Nephron (organoid): Measurements from ENCODE around the gene ULBP3.
A peak's percentile ranks its signal among the peaks of the same experiment; 100 is the strongest.
"Not testable (repeated sequence)": the region's sequence is repeated elsewhere in the genome, so short reads cannot be mapped to it uniquely, and the experiment has no call there.

Experiments used
- H3K27ac Mint-ChIP-seq, 3 experiments: 2 replicates each; pipeline ENCODE4 v1.8.0; 2020; ENCODE audit warnings: mixed read lengths in 3 of 3, mild to moderate bottlenecking in 2 of 3, moderate library complexity in 1 of 3
- H3K27me3 Mint-ChIP-seq: 2 replicates; pipeline ENCODE4 v1.8.0; 2021; ENCODE audit warnings: low read depth, mild to moderate bottlenecking, moderate library complexity, mixed read lengths
- H3K36me3 Mint-ChIP-seq: 2 replicates; pipeline ENCODE4 v1.8.0; 2020; ENCODE audit warnings: low read depth, mixed read lengths
- H3K4me1 Mint-ChIP-seq: 2 replicates; pipeline ENCODE4 v1.8.0; 2020; ENCODE audit warnings: mixed read lengths
- H3K4me3 Mint-ChIP-seq, 3 experiments: 2 replicates each; pipeline ENCODE4 v1.8.0; 2020; ENCODE audit warnings: mild to moderate bottlenecking in 3 of 3, mixed read lengths in 3 of 3, moderate library complexity in 2 of 3
- H3K9me3 Mint-ChIP-seq: 2 replicates; pipeline ENCODE4 v1.8.0; 2020; ENCODE audit warnings: mixed read lengths
- CTCF ChIP-seq, 3 experiments: fragments of 200-600 bp; sonication (generic); IDR thresholded peaks; one replicate each; pipeline ENCODE4 v1.5.0; 2021; ENCODE audit warnings: antibody characterized with exemption in 3 of 3; ENCODE audit not compliant: unreplicated experiment in 3 of 3

ULBP3 gene

GRCh38 chr6:150075034-150075421, 6.1 kb upstream of the ULBP3 start:
- no peak for TF ChIP-seq CTCF (IDR thresholded peaks at IDR 0.05; ENCODE audit: unreplicated experiment in 3 of 3)
- Mint-ChIP-seq H3K4me1 (peaks cover 30% of the 10 kb centered on the region), H3K27ac (peak overlapping the region; percentile 53 to 75 (median 56)), H3K36me3 (no peaks in the 10 kb centered on the region), H3K9me3 (no peaks in the 10 kb centered on the region), H3K27me3 (peaks cover 5% of the 10 kb centered on the region), H3K4me3 (no peak overlapping the region)

- peak overlapping the region; percentile 53 to 75 (median 56) for H3K27ac Mint-ChIP-seq
- not testable (repeated sequence) for H3K4me3 Mint-ChIP-seq, H3K27me3 Mint-ChIP-seq, H3K9me3 Mint-ChIP-seq, H3K36me3 Mint-ChIP-seq
- H3K4me1 Mint-ChIP-seq, result peaks cover 30% of the 10 kb centered on the region
Measured at GRCh38 chr6:150074396-150075033, 5.6 kb upstream of the ULBP3 start.

DNA sequence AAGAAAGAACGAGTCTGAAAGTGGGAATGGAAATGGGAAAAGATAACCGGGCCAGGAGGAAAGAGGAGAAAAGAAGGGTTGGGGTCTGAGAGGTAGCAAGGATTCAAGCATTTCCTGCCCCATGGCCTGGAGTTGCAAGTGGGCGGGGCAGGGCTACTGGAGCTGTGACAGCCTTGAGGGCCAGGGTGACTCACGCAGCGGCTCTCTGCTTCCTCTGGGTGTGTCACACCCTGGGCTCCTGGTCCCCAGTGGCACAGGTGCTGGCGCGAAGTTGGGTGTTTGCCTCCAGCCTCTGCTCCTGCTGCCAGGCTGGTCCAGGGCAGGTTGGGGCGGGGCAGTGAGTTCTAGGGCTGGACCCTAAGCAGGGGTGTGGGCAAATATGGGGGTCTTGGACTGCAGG, 3.3 kb upstream of the ULBP3 start:
- H3K9me3 Mint-ChIP-seq, result no peaks in the 10 kb centered on the region
- peaks cover 34% of the 10 kb centered on the region for H3K4me1 Mint-ChIP-seq
- no peak overlapping the region for H3K4me3 Mint-ChIP-seq
- peaks cover 20% of the 10 kb centered on the region for H3K27me3 Mint-ChIP-seq
- H3K27ac Mint-ChIP-seq, result no peak overlapping the region
- TF ChIP-seq CTCF (IDR thresholded peaks at IDR 0.05; ENCODE audit: unreplicated experiment in 3 of 3), result no peak
- no peaks in the 10 kb centered on the region for H3K36me3 Mint-ChIP-seq

DNA sequence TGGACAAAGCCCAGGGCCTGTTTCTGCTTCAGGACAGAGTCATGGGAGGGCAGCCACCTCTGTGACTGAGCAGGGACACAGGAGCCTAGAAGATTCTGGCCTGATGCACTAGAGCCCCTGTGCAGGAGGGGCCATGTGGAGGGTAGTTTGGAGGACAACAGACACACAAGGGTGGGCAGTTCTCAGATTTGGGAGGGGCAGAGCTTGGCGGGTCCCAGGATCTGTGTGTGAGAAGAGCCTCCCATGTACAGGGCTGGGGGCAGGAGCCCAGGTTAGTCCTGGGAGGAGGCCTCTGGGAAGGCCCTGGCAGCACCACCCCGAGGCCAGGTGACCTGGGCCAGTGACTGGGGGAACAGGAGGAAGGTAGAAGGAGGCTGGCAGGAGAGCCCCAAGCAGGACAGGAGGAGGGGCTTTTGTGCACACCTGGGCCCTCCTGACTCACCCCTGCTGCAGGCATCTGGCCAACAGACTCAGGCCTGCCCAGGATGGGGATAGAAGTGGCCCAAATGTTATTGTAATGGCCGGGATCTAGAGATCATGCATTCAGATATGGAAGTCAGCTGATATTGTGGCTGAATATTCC, 1.4 kb upstream of the ULBP3 start:
- Mint-ChIP-seq H3K4me3 (peak overlapping the region in 2 of 3 experiments; percentile 85 to 89), H3K27ac (no peak overlapping the region), H3K4me1 (peaks cover 29% of the 10 kb centered on the region), H3K9me3 (no peaks in the 10 kb centered on the region), H3K27me3 (peaks cover 30% of the 10 kb centered on the region), H3K36me3 (peaks cover 10% of the 10 kb centered on the region)
- no peak for TF ChIP-seq CTCF (IDR thresholded peaks at IDR 0.05; ENCODE audit: unreplicated experiment in 3 of 3)

DNA sequence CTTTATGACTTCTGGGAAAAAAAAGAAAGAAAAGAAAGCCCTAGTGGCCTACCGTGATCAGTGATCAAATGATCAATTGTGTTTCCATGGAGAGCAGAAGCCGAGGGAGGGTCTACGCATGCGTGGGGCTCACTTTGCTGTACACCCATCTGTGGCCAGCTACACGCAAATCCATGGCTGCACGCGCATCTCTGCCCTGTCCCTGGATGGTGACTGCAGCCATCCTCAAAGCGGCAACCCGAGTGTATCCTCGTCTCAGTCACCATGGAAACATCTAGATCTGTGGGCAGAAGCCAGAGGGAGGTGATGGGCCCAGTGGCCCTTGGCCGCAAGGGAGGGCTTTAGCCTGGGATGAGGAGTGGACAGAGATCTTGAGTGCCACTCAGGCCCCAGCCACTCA, 785 bp upstream of the ULBP3 start:
- no peak for TF ChIP-seq CTCF (IDR thresholded peaks at IDR 0.05; ENCODE audit: unreplicated experiment in 3 of 3)
- peak overlapping the region; percentile 85 to 89 (median 88) for H3K4me3 Mint-ChIP-seq
- peak overlapping the region in 2 of 3 experiments; percentile 19 to 83 for H3K27ac Mint-ChIP-seq
- H3K9me3 Mint-ChIP-seq, result no peaks in the 10 kb centered on the region
- peaks cover 36% of the 10 kb centered on the region for H3K27me3 Mint-ChIP-seq
- H3K36me3 Mint-ChIP-seq, result peaks cover 16% of the 10 kb centered on the region
- peaks cover 23% of the 10 kb centered on the region for H3K4me1 Mint-ChIP-seq

GRCh38 chr6:150068151-150068550, 770 bp downstream of the ULBP3 start:
- H3K36me3 Mint-ChIP-seq, result peaks cover 28% of the 10 kb centered on the region
- H3K27me3 Mint-ChIP-seq, result peaks cover 39% of the 10 kb centered on the region

More at GRCh38 chr6:150068151-150068550, 770 bp downstream of the ULBP3 start:
- no peak for TF ChIP-seq CTCF (IDR thresholded peaks at IDR 0.05; ENCODE audit: unreplicated experiment in 3 of 3)
- H3K27ac Mint-ChIP-seq, result peak overlapping the region in 1 of 3 experiments; percentile 51
- peak overlapping the region; percentile 85 to 89 (median 88) for H3K4me3 Mint-ChIP-seq
- H3K4me1 Mint-ChIP-seq, result peaks cover 13% of the 10 kb centered on the region
- no peaks in the 10 kb centered on the region for H3K9me3 Mint-ChIP-seq
